Measurements from ENCODE around the gene CBLN3.

Gene CBLN3

GRCh38 chr14:24422694-24423601 is 6.5 kb downstream of the CBLN3 start:
- no peak for DNase-seq

- DNase-seq: no peak
Observed at GRCh38 chr14:24422261-24422660, 7.2 kb downstream of the CBLN3 start.

GRCh38 chr14:24418492-24418873 is 11.0 kb downstream of the CBLN3 start:
- no peak for DNase-seq

GRCh38 chr14:24417832-24418491 is 11.5 kb downstream of the CBLN3 start:
- no peak for DNase-seq

GRCh38 chr14:24416932-24417619 is 12.4 kb downstream of the CBLN3 start:
- DNase-seq: no peak

GRCh38 chr14:24416254-24416931 is 13.1 kb downstream of the CBLN3 start:
- DNase-seq: no peak

- no peak for DNase-seq
Observed at GRCh38 chr14:24415421-24416253, 13.8 kb downstream of the CBLN3 start.

GRCh38 chr14:24414732-24415420 is 14.6 kb downstream of the CBLN3 start:
- DNase-seq: no peak

GRCh38 chr14:24414077-24414476 is 15.4 kb downstream of the CBLN3 start:
- DNase-seq: no peak

- DNase-seq: no peak
Observed at GRCh38 chr14:24411443-24412389, 17.8 kb downstream of the CBLN3 start.

- DNase-seq: no peak
Observed at GRCh38 chr14:24409956-24410355, 19.5 kb downstream of the CBLN3 start.

- DNase-seq: no peak
Observed at GRCh38 chr14:24409192-24409591, 20.3 kb downstream of the CBLN3 start.

- no peak for DNase-seq
Observed at GRCh38 chr14:24408764-24409163, 20.7 kb downstream of the CBLN3 start.

GRCh38 chr14:24407608-24408325 is 21.7 kb downstream of the CBLN3 start:
- no peak for DNase-seq

GRCh38 chr14:24406416-24406815 is 23.1 kb downstream of the CBLN3 start:
- no peak for DNase-seq

GRCh38 chr14:24404814-24405213 is 24.7 kb downstream of the CBLN3 start:
- DNase-seq: no peak

- DNase-seq: no peak
Observed at GRCh38 chr14:24403294-24403998, 26.0 kb downstream of the CBLN3 start.

GRCh38 chr14:24401810-24402702 is 27.4 kb downstream of the CBLN3 start:
- DNase-seq: no peak

All from activated T-cell treated with anti-CD3 and anti-CD28 coated beads for 4 hours (primary cell).